Measurements from ENCODE around the gene TTC12.
"Not testable (repeated sequence)": the region's sequence is repeated elsewhere in the genome, so short reads cannot be mapped to it uniquely, and the experiment has no call there.

TTC12 gene

DNA sequence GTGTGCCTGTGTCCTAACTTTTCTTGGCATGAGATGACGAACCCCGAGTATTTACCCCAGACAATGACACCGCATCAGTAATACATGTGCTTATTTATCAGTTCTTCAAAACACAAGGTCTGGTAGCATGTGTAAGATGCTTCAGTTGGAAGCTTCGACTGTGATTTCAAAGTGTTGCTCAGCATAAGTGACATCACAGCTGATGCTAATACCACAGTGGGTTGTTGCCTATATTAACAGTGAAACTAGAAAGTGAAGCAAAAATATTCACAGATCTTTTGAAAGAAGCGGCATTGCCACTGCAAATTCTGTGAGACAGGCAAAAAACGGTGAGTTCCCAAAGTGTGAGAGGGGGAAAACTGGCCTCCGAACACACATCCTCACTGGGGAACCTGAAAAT, 18.4 kb upstream of the TTC12 start:
- Mint-ChIP-seq H3K4me3 (no peak overlapping the region), H3K4me1 (ENCODE audit: low read depth) (no peaks in the 10 kb centered on the region), H3K27me3 (ENCODE audit: low read depth) (peaks cover 17% of the 10 kb centered on the region)

DNA sequence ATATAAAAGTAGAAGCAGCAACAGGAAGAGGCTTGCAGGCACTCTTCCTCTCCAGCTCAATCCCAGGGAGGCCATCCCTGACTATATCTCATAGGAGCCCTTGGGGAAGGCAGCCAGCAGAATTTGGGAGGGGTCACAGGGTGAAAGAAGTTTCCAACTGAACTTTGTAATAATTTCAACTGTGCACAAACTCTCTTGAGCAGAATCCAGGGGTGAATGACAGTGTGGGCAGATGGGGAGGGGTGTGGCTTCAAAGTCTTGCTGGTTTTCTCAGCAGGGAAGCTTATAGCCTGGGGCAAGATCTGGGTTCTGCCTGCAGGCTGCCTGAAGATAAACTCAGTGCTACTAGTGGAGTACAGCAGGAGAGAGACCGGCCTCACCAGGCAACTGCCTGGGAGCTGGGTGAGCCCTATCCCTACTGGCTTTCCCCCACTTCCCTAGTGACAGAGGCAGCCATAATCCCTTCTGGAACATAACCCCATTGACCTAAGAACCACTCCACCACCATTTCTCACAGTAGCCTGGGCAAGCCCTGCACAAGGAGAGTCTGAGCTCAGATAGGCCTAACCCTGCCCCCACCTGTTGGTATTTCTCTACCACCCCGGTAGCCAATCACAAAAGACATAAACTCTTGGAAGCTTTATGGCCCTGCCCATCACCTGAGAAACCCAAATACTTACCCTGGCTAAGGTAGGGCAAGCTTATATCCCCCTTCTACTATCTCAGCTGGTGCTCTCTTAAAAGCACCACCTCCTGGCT, 17.8 kb upstream of the TTC12 start:
- H3K36me3 Mint-ChIP-seq (ENCODE audit: low read depth), result no peaks in the 10 kb centered on the region
- peaks cover 20% of the 10 kb centered on the region for H3K27me3 Mint-ChIP-seq (ENCODE audit: low read depth)
- H3K4me1 Mint-ChIP-seq (ENCODE audit: low read depth), result no peaks in the 10 kb centered on the region

More for the DNA sequence above, 18.4 kb upstream of the TTC12 start:
- Mint-ChIP-seq H3K9me3 (no peaks in the 10 kb centered on the region), H3K27ac (no peak overlapping the region), H3K36me3 (ENCODE audit: low read depth) (no peaks in the 10 kb centered on the region)
- DNase-seq (ENCODE audit: low spot score), result no peak

DNA sequence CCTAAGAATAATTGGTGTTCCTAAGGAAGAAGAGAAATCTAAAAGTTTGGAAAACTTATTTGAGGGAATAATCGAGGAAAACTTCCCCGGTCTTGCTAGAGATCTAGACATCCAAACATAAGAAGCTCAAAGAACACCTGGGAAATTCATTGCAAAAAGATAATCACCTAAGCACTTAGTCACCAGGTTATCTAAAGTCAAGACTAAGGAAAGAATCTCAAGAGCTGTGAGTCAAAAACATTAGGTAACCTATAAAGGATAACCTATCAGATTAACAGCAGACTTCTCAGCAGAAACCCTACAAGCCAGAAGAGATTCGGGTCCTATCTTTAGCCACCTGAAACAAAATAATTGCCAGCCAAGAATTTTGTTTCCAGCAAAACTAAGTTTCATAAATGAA, 15.9 kb upstream of the TTC12 start:
- not testable (repeated sequence) for H3K9me3 Mint-ChIP-seq

More for the DNA sequence above, 17.8 kb upstream of the TTC12 start:
- H3K27ac Mint-ChIP-seq, result no peak overlapping the region
- no peak for DNase-seq (ENCODE audit: low spot score)
- H3K9me3 Mint-ChIP-seq, result no peaks in the 10 kb centered on the region
- no peak overlapping the region for H3K4me3 Mint-ChIP-seq

DNA sequence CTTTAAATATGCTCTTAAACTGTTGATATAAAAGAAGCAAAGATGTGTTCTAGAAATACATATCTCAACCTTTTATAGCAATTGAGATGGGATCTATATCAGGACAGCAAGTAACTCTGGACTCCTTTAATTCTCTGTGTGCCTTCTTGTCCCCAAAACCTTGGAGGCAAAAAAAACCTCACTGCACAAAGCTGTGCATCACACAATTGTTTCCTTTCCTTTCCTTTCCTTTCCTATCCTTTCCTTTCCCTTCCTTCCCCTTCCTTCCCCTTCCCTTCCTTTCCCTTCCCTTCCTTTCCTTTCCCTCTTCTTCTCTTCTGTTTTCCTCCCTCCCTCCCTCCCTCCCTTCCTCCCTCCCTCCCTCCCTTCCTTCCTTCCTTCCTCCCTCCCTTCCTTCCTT, 9.5 kb upstream of the TTC12 start:
- Mint-ChIP-seq H3K27me3 (ENCODE audit: low read depth) (peaks cover 9% of the 10 kb centered on the region), H3K27ac (no peak overlapping the region), H3K9me3 (no peaks in the 10 kb centered on the region), H3K4me1 (ENCODE audit: low read depth) (peaks cover 3% of the 10 kb centered on the region), H3K36me3 (ENCODE audit: low read depth) (no peaks in the 10 kb centered on the region), H3K4me3 (no peak overlapping the region)
- DNase-seq (ENCODE audit: low spot score), result no peak

More for the DNA sequence above, 15.9 kb upstream of the TTC12 start:
- H3K4me3 Mint-ChIP-seq; H3K4me1 Mint-ChIP-seq (ENCODE audit: low read depth); H3K36me3 Mint-ChIP-seq (ENCODE audit: low read depth); H3K27ac Mint-ChIP-seq; DNase-seq (ENCODE audit: low spot score): not testable (repeated sequence)
- peaks cover 20% of the 10 kb centered on the region for H3K27me3 Mint-ChIP-seq (ENCODE audit: low read depth)

DNA sequence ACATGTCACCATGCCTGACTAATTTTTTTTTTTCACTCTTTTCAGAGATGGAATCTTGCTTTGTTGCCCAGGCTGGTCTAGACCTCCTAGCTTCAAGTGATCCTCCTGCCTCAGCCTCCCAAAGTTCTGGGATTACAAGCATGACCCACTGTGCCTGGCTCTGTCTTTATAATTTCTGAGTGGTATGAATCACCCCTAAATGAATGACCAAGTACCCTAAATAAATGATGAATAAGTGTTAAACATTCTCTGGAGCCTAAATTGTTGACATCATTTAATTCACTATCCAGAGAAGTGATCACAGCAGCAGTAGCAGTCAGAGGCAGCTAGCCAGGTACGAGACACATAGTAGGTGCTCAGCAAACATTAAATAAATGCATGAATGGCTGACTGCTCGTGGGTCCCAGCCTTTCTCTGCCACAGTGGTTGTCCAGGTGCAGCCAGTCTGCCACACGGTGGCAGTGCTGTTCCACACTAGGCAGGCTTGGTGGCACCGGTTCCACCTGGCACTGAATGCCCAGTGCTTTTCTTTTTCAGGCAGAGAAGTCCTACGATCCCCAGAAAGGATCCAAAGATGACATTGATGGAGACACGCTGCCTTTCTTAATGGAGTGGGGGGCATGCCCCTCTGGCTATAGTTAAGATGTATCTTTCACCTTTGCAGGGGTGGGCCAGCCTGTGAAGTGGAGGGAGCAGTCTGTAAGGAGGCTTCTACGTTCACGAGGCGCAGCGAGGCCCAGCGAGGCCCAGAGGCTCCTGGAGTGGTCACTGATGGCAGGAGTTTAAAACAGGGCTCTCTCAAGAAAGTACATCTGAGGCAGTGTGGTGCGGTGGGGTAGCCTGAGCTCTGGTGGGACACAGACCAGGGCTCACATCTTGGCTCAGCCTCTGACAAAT, 8.7 kb upstream of the TTC12 start:
- Mint-ChIP-seq H3K4me3 (no peak overlapping the region), H3K27ac (no peak overlapping the region), H3K9me3 (no peaks in the 10 kb centered on the region), H3K4me1 (ENCODE audit: low read depth) (peaks cover 3% of the 10 kb centered on the region), H3K36me3 (ENCODE audit: low read depth) (no peaks in the 10 kb centered on the region), H3K27me3 (ENCODE audit: low read depth) (peaks cover 3% of the 10 kb centered on the region)
- peak; percentile 53 for DNase-seq (ENCODE audit: low spot score)

DNA sequence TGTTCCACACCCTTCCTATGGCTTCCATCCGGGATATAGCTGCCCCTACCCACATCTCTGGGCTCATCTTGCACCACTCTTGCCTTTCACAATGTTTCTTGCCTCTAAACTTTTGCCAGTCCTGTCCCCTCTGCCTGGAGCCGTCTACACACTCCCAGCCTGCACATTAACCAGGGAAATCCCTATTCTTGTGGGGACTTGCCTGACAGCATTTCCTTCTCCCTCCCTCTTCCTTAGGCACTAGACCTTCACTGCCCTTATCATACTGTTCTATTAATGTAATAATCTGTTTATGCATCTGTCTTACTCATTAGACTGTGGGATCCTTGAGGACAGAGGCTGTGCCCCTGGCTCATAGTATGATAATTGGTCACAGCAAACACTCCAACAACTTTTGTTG, 5.8 kb upstream of the TTC12 start:
- Mint-ChIP-seq H3K4me3 (no peak overlapping the region), H3K4me1 (ENCODE audit: low read depth) (peaks cover 6% of the 10 kb centered on the region)

DNA sequence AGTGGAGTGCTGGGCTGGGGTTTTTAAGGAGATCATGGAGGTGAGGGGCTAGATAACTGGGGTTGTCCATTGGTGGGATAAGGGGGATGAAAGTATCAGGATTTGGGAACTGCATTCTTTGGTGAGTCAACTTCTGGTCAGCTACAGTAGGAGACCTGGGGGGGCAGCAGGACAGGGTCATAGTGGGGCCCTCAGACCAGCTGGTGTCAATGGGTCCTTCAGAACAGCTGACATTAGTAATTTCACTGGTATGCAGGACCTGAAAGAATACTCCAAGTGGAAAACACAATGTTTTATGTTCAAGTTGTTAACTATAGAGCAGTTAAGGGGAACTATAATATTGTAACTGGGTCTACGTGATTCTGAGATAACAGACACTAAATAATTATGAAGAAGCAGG, 2.8 kb upstream of the TTC12 start:
- no peaks in the 10 kb centered on the region for H3K27me3 Mint-ChIP-seq (ENCODE audit: low read depth)
- DNase-seq (ENCODE audit: low spot score), result no peak
- H3K36me3 Mint-ChIP-seq (ENCODE audit: low read depth), result no peaks in the 10 kb centered on the region
- no peaks in the 10 kb centered on the region for H3K9me3 Mint-ChIP-seq
- peaks cover 13% of the 10 kb centered on the region for H3K4me1 Mint-ChIP-seq (ENCODE audit: low read depth)
- H3K27ac Mint-ChIP-seq, result no peak overlapping the region
- no peak overlapping the region for H3K4me3 Mint-ChIP-seq

More for the DNA sequence above, 5.8 kb upstream of the TTC12 start:
- no peak for DNase-seq (ENCODE audit: low spot score)
- H3K27ac Mint-ChIP-seq, result no peak overlapping the region
- H3K36me3 Mint-ChIP-seq (ENCODE audit: low read depth), result no peaks in the 10 kb centered on the region
- H3K9me3 Mint-ChIP-seq, result no peaks in the 10 kb centered on the region
- no peaks in the 10 kb centered on the region for H3K27me3 Mint-ChIP-seq (ENCODE audit: low read depth)

DNA sequence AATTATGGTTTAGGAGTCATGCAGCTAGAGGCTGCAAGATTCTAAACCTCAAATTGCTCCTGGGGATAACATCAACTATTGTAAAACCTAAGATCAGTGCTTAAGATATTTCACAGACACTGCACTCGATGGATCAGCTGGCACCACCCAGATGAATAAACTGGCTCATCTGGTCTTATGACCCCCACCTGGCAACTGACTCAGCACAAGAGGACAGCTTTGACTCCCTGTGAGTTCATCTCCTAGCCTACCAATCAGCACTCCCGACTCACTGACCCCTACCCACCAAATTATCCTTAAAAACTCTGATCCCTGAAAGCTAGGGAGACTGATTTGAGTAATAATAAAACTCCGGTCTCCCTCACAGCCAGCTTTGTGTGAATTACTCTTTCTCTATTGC, 782 bp upstream of the TTC12 start:
- DNase-seq (ENCODE audit: low spot score), result no peak
- H3K4me1 Mint-ChIP-seq (ENCODE audit: low read depth), result peaks cover 10% of the 10 kb centered on the region
- H3K36me3 Mint-ChIP-seq (ENCODE audit: low read depth), result peaks cover 7% of the 10 kb centered on the region
- no peaks in the 10 kb centered on the region for H3K27me3 Mint-ChIP-seq (ENCODE audit: low read depth)
- no peaks in the 10 kb centered on the region for H3K9me3 Mint-ChIP-seq
- peak overlapping the region; percentile 77 for H3K4me3 Mint-ChIP-seq
- peak overlapping the region; percentile 74 for H3K27ac Mint-ChIP-seq

DNA sequence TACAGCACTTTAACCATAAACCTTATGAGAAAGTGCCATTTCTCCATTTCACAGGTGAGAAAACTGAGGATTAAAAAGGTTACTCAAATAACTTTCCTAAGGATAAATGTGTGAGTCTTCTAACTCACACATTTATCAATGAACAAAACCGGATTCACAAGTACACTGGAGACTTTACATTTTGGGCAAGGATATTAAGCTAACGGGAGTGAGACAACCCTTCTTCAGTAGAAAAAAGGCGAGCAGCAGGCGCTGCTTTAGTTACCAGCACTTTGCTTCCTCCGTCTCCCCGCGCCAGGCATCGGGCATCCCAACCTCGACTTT, 356 bp upstream of the TTC12 start:
- Mint-ChIP-seq H3K4me1 (ENCODE audit: low read depth) (peaks cover 10% of the 10 kb centered on the region), H3K27me3 (ENCODE audit: low read depth) (no peaks in the 10 kb centered on the region), H3K36me3 (ENCODE audit: low read depth) (peaks cover 7% of the 10 kb centered on the region), H3K9me3 (no peaks in the 10 kb centered on the region), H3K27ac (peak overlapping the region; percentile 74), H3K4me3 (peak overlapping the region; percentile 77)
- no peak for DNase-seq (ENCODE audit: low spot score)

DNA sequence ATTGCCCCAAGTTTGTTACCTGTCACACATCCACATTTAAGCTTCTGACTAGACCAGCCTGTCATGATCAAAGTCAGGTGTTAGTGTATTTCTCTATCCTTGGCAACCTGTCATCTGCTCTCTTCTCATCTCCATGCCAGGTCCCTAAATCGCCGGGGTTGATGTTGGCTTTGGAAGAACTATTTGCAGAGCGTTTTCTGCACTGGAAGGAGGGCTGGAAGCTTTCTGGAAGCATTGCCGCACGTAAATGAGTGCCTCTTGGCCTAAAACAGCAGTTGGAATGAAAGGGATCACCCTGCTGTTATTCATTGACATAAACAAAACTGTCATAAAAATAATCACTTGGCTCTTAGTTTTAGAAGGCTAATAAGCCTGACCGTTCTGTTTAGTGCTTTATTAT, 1.4 kb downstream of the TTC12 start:
- peaks cover 7% of the 10 kb centered on the region for H3K36me3 Mint-ChIP-seq (ENCODE audit: low read depth)
- H3K27ac Mint-ChIP-seq, result no peak overlapping the region
- no peaks in the 10 kb centered on the region for H3K9me3 Mint-ChIP-seq
- peak overlapping the region; percentile 77 for H3K4me3 Mint-ChIP-seq
- DNase-seq (ENCODE audit: low spot score), result no peak
- peaks cover 10% of the 10 kb centered on the region for H3K4me1 Mint-ChIP-seq (ENCODE audit: low read depth)
- H3K27me3 Mint-ChIP-seq (ENCODE audit: low read depth), result no peaks in the 10 kb centered on the region

DNA sequence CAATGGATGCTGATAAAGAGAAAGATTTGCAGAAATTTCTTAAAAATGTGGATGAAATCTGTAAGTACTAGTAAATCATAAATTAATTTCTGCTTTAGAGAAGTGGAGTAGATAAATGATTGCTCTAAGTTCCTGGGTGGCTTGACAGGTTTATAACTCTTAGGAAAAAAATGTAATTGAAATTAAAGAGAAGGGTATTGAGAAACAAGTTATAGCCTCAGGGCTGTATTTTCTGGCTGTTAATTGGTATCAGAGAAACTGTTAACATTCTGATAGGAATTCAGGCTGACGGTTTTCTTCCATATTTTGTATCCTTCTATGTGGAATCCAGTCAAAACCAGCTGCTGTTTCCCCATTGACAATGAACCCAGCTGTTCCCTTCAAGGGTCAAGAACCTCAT, 1.9 kb downstream of the TTC12 start:
- Mint-ChIP-seq H3K36me3 (ENCODE audit: low read depth) (peaks cover 7% of the 10 kb centered on the region), H3K27ac (no peak overlapping the region), H3K4me1 (ENCODE audit: low read depth) (peaks cover 10% of the 10 kb centered on the region), H3K27me3 (ENCODE audit: low read depth) (no peaks in the 10 kb centered on the region), H3K4me3 (no peak overlapping the region), H3K9me3 (no peaks in the 10 kb centered on the region)
- no peak for DNase-seq (ENCODE audit: low spot score)

DNA sequence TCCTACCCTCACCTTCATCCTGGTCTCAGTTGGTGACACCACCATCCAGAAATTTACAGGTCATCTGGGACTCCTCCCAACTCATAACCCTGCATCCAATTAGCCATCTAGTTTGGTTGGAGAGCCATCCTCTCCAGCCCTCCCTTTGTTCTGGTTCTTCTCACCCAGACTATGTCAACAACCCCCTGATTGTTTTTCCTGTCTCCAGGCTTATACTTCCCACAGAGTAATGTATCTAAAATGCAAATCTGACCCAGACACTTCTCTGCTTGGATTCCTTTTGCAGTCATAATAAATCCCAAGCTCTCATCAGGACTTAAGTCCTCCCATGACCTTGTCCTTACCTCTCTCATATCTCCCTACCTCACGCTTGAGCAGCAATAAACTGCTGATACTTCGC, 3.0 kb downstream of the TTC12 start:
- peaks cover 10% of the 10 kb centered on the region for H3K4me1 Mint-ChIP-seq (ENCODE audit: low read depth)
- no peak overlapping the region for H3K4me3 Mint-ChIP-seq
- no peak for DNase-seq (ENCODE audit: low spot score)
- no peaks in the 10 kb centered on the region for H3K9me3 Mint-ChIP-seq
- H3K36me3 Mint-ChIP-seq (ENCODE audit: low read depth), result peaks cover 7% of the 10 kb centered on the region
- H3K27me3 Mint-ChIP-seq (ENCODE audit: low read depth), result no peaks in the 10 kb centered on the region
- no peak overlapping the region for H3K27ac Mint-ChIP-seq

DNA sequence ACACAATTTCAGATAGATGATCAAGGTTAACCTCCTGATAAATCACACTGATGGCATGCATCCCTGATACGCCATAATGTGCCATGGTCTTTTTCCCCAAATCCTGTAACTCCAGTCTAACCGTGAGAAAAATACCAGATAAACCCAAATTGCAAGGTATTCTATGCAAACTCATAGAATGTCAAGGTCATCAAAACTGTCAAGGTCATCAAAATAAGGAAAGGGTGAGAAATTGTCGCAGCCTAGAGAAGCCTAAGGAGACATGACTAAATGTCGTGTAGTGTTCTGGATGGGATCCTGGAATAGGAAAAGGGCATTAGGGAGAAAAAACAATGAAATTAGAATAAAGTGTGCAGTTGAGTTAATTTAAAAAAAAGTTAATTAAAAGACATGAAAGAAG, 4.7 kb downstream of the TTC12 start:
- H3K27ac Mint-ChIP-seq, result no peak overlapping the region
- no peaks in the 10 kb centered on the region for H3K9me3 Mint-ChIP-seq
- H3K27me3 Mint-ChIP-seq (ENCODE audit: low read depth), result no peaks in the 10 kb centered on the region
- no peak for DNase-seq (ENCODE audit: low spot score)
- peaks cover 3% of the 10 kb centered on the region for H3K4me1 Mint-ChIP-seq (ENCODE audit: low read depth)
- H3K4me3 Mint-ChIP-seq, result no peak overlapping the region
- H3K36me3 Mint-ChIP-seq (ENCODE audit: low read depth), result peaks cover 10% of the 10 kb centered on the region

DNA sequence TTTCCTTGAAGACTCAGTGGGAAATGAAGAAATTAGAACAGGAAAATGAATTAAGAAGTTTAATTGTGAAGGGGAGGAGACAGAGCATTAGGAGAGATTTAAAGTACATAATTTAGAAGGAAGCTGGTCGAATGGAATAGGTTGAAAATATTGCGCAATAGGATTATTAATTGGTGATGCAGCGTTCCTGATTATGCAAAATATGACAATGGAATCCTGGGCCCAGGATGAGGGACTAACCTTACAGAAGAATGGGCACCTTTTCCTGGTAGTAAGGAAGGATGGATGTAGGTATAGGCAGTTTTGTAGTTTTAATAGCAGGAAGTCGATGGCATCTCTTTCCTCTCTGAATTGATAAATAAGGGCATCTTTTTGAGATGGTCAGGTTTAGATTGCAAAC, 7.8 kb downstream of the TTC12 start:
- Mint-ChIP-seq H3K36me3 (ENCODE audit: low read depth) (peaks cover 11% of the 10 kb centered on the region), H3K9me3 (no peaks in the 10 kb centered on the region)
- no peak for DNase-seq (ENCODE audit: low spot score)

More for the DNA sequence above, 7.8 kb downstream of the TTC12 start:
- Mint-ChIP-seq H3K27me3 (ENCODE audit: low read depth) (no peaks in the 10 kb centered on the region), H3K4me1 (ENCODE audit: low read depth) (no peaks in the 10 kb centered on the region), H3K27ac (no peak overlapping the region), H3K4me3 (no peak overlapping the region)
